GM12864 (cell line): Measurements from ENCODE around the gene ABCG4.
A peak's percentile ranks its signal among the peaks of the same experiment; 100 is the strongest.
"Not testable (repeated sequence)": the region's sequence is repeated elsewhere in the genome, so short reads cannot be mapped to it uniquely, and the experiment has no call there.

Source experiments
- DNase-seq: peaks from one replicate; pipeline ENCODE4 v3.0.0-alpha.2; 2011; ENCODE audit warnings: low read depth
- H3K4me3 ChIP-seq: 2 replicates; pipeline ENCODE4 v1.5.1; 2011; ENCODE audit warnings: mild to moderate bottlenecking, low read depth, low read length, control low read depth
- CTCF ChIP-seq: IDR thresholded peaks from 2 replicates; pipeline ENCODE4 v1.5.1; 2011; ENCODE audit warnings: low read depth, mild to moderate bottlenecking, moderate library complexity, low read length, control low read depth, inconsistent platforms; ENCODE audit errors: missing control alignments

ABCG4 gene

DNA sequence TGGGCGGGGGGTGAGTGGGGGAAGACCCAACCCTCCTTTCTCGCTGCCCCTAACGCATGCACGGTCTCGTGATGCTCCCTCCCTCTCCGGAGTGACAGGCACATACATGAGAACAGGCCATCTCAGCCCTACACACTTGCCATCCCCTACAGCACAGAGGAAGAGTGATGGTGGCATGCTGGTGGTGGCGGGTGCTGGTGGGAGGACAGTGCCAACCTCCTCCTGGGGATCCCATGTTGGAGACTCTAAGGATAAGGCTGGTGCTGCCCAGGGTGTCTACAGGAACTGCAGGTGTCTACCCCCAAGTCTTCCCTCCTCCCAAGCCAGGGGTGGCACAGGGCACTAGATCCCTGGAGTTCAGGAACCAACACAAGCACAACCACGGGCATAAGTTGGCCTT lies 13.0 kb downstream of the ABCG4 start:
- DNase-seq, result no peak
- TF ChIP-seq CTCF, result no peak
- H3K4me3 ChIP-seq, result no peak overlapping the region

- TF ChIP-seq CTCF, result no peak
- no peak for DNase-seq
These were observed 17.7 kb downstream of the ABCG4 start for GRCh38 chr11:119166368-119167076.

GRCh38 chr11:119167077-119167458 lies 18.2 kb downstream of the ABCG4 start:
- DNase-seq, H3K4me3 ChIP-seq: not testable (repeated sequence)

More at GRCh38 chr11:119166368-119167076, 17.7 kb downstream of the ABCG4 start:
- H3K4me3 ChIP-seq, result no peak overlapping the region

DNA sequence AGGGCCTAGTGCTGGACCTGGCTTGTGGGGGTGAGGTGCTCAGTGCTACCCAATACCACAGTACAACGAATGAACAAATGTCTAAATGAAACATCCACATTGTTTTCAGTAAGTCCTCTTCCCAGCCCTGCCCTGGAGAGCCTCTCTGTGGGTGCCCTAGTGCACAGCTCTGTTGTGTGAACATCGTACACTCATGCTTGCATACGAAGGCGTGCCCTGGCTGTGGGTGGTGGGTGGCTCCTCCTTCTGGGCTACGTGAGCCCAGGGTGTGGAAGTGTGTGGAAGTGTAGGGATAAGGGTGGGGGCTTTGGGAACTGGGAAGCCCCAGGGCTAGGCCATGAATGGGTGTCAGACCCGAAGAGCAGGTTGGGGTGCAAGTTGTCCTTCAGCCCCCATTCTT lies 19.1 kb downstream of the ABCG4 start:
- H3K4me3 ChIP-seq, result no peak overlapping the region
- no peak for DNase-seq
- no peak for TF ChIP-seq CTCF

GRCh38 chr11:119168471-119169281 lies 19.8 kb downstream of the ABCG4 start, which contains the start of gene NLRX1:
Gene NLRX1 (plus strand): TSS chr11:119168725. CDS start chr11:119171404, 2,679 bp downstream.
- peak; percentile 73 for DNase-seq
- H3K4me3 ChIP-seq, result peak within 1 kb of the TSS; percentile 77
- peak; percentile 90 for TF ChIP-seq CTCF

DNA sequence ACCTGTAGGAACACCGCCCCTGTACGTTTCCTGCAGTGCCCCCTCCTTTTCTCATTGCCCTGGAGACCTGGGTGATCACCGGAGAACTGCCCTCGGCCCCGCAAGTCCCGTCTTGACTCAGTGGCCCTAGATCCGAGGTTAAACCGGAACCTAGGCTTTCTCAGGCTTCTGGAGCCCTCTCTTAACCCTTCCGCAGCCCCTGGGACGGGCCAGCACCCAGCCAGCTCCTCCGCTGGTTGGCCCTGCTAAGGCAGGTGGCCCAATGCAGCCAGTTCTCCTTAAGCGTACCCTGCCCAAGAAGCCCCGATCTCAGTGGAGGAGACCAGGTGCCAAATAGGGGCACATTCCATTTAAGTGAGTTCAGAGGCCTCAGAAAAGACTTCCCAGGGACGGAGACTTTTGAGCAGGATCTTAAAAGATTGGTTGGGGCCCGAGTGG lies 20.4 kb downstream of the ABCG4 start:
- H3K4me3 ChIP-seq, result peak overlapping the region; percentile 77
- DNase-seq, result peak; percentile 24
- TF ChIP-seq CTCF, result no peak

GRCh38 chr11:119172513-119172912 lies 23.7 kb downstream of the ABCG4 start:
- DNase-seq, result no peak

More at GRCh38 chr11:119172513-119172912, 23.7 kb downstream of the ABCG4 start:
- no peak overlapping the region for H3K4me3 ChIP-seq
- TF ChIP-seq CTCF, result no peak
